UCSD-AML1 (cell line): ENCODE results near the gene MPL.
A peak's percentile ranks its signal among the peaks of the same experiment; 100 is the strongest.

ENCODE experiments used
- DNase-seq: peaks from one replicate; lab custom pipeline; 2025; ENCODE audit not compliant: unreplicated experiment; lab: John Stamatoyannopoulos, UW

Gene MPL

GRCh38 chr1:43321331-43321891, 16.2 kb upstream of the MPL start:
- no peak for DNase-seq

- no peak for DNase-seq
Observed at GRCh38 chr1:43322506-43322905, 15.1 kb upstream of the MPL start.

- DNase-seq = no peak
Observed at GRCh38 chr1:43324810-43325209, 12.8 kb upstream of the MPL start.

- no peak for DNase-seq
Observed at GRCh38 chr1:43325381-43325780, 12.2 kb upstream of the MPL start.

DNA sequence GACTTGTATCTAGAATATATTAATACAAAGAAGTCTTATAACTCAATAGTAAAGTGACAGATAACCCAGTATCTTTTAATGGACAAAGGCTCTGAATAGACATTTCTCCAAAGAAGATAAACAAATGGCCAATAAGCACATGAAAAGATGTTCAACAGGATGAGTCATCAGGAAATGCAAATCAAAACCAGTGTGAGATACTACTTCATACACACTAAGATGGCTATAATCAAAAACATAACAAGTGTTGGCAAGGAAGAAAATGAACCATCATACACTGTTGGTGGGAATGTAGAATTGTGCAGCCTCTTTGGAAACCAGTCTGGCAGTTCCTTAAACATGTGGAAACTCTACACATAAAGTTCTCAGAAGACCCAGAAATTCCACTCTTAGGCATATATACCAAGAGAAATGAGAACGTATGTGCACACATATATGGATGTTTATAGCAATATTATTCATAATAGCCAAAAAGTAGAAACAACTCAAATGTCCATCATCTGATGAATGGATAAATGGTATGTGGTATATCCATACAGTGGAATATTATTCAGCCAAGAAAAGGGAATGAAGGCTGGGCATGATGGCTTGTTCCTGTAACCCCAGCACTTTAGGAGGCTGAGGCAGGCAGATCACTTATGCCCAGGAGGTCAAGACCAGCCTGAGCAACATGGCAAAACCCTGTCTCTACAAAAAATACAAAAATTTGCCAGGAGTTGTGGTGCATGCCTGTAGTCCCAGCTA, 9.9 kb upstream of the MPL start:
- DNase-seq = no peak

GRCh38 chr1:43329995-43330751, 7.4 kb upstream of the MPL start:
- peak; percentile 90 for DNase-seq

DNA sequence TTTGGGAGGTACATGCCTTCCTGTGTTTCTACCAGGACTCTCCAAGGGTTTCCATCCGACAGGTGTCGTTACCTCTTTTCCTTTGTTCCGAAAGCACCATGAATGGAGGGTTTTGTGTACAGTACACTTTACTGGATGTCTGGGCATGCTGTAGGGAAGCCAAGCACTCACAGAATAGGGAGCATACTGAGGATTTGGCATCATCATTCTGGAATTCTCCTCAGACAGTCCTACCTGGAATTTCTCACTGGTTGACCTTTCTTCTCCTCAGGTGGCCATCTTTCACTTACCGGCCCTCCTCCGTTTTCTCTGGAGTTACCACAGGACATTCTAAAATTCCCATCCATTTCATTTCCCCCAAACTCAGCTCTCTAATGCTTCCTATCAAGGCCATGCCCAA, 5.9 kb upstream of the MPL start:
- DNase-seq = no peak

DNA sequence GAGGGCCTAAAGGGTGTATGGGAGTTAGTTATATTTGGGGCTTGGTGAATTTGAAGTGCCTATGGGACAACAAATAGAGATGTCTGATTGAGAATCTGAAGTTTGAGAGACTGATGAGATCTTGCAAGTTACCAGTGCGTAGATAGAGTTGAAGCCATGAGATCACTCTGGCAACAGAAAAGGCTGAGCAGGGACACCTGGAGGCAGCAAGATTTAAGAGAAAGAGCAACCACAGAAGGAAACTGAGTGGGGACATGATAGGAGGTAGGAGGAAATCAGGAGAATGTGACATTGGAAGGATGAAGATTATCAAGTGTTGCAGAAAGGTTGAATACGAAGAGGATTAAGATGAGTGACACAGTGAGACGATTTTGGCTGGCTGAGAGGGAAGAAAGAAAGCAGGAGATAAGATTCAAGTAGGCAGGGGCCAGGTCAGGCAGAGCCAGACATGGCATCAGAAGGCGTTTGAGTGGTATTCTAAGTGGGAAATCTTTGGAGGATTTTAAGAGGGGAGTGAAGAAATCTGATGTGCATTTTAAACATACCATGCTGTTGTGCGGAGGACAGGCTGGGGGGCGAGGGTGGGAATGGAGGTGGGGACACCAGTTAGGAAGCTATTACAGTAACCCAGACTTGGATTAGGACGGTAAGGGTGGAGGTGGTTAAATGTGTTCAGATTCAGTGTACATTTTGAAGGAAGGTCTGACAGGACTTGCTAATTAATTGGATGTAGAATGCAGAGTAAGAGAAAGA, 3.0 kb upstream of the MPL start:
- no peak for DNase-seq

GRCh38 chr1:43338001-43338400, 383 bp downstream of the MPL start:
- no peak for DNase-seq

- DNase-seq = no peak
Observed at GRCh38 chr1:43339584-43340232, 2.1 kb downstream of the MPL start.

GRCh38 chr1:43340559-43340958, 2.9 kb downstream of the MPL start:
- DNase-seq = no peak

DNA sequence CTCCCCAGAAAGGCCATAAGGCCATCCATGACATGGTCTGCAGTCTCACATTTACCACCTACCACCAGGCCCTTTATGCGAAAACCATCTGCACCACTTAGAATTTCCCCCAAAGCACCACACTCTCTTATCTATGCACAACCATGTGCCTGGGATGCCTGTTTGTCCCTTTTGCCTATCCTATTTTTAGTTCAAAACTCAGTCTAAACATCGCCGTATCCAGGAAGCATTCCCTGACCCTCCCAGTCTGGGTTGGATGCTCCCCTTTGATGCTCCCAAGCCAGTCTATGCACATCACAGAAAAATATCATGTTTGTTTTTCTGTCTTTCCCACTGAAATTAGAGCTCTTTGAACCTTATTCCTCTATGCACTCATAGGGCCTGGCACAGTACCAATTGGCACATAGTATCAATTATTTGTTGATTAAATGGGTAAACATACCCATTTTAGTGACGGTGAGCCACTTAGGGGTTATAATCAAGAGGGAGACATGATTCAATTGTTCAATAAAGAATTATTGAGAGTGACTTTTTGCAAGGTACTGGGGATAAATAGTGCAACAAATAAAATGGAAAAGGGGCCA, 6.7 kb downstream of the MPL start:
- DNase-seq = no peak

DNA sequence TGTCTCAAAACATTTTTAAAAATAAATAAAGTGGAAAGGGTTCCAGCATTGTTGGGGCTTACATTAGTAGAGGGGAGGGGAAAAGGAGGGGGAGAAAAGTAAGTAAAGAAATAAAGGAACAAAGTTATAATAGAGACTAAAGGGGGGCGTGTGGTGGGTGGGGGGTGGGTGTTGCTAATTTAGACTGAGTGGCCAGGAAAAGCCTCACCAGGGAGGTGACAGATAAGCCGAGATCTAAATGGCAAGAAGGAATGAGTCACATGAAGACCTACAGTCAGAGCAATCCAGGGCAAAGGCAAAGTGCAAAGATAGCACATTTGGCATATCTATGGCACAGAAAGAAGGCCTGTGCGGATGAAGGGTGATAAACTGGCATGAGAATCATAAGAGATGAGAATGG, 7.5 kb downstream of the MPL start:
- no peak for DNase-seq

GRCh38 chr1:43346636-43347035, 9.0 kb downstream of the MPL start:
- DNase-seq = no peak

GRCh38 chr1:43348343-43348808, 10.8 kb downstream of the MPL start:
- no peak for DNase-seq

DNA sequence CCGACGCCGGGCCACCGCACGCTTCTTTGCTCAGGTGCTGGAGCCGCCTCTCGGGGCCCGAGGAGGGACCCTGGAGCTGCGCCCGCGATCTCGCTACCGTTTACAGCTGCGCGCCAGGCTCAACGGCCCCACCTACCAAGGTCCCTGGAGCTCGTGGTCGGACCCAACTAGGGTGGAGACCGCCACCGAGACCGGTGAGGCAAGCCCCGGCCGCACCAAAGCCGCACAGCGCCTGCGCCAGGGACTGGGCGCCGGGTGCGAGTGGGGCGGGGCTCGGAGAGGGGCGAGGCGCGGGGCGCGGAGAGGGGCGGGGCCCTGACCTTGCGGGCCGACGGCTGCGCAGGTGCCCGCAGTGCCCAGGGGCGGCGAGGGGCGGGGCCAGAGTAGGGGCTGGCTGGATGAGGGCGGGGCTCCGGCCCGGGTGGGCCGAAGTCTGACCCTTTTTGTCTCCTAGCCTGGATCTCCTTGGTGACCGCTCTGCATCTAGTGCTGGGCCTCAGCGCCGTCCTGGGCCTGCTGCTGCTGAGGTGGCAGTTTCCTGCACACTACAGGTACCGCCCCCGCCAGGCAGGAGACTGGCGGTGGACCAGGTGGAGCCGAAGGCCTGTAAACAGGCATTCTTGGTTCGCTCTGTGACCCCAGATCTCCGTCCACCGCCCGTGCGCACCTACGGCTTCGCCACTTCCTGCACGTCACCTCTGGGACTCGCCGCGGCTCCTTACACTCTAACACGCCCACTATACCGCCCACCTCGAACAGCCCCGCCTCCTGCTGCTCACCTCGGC, 11.4 kb downstream of the MPL start:
- no peak for DNase-seq

GRCh38 chr1:43349594-43350306, 12.1 kb downstream of the MPL start:
- DNase-seq = no peak

- DNase-seq = no peak
Observed at GRCh38 chr1:43350976-43351375, 13.4 kb downstream of the MPL start.
